Adrenal gland (tissue), 5 donors: Measurements from ENCODE around the gene HMCN2.

Experiments
- CTCF ChIP-seq, 6 experiments: fragments of 450-650 bp in 4 of 6; fragments of 200-600 bp in 2 of 6; sonication (generic) in 1 of 6; IDR thresholded peaks; 1 replicate in 5 of 6; 2 replicates in 1 of 6; pipeline versions ENCODE4 v1.5.1 to v1.8.0; 2016 to 2021; ENCODE audit warnings: antibody characterized with exemption in 6 of 6, mild to moderate bottlenecking in 2 of 6, moderate library complexity in 1 of 6
- POLR2A ChIP-seq, 2 donors: fragments of 450-650 bp; IDR thresholded peaks; one replicate each; pipeline ENCODE4 v1.6.1; 2017; ENCODE audit warnings: antibody characterized with exemption in 2 of 2, mild to moderate bottlenecking in 2 of 2, moderate library complexity in 1 of 2
- donor health status: DM: no; HTN: no; CAD: no.

- no peak for TF ChIP-seq CTCF (IDR thresholded peaks at IDR 0.05)
- no peak for TF ChIP-seq POLR2A (IDR thresholded peaks at IDR 0.05)
Observed at GRCh38 chr9:130325921-130326320, 60.4 kb downstream of the HMCN2 start.
